Measurements from ENCODE around the gene DBNDD2.

DBNDD2 gene

DNA sequence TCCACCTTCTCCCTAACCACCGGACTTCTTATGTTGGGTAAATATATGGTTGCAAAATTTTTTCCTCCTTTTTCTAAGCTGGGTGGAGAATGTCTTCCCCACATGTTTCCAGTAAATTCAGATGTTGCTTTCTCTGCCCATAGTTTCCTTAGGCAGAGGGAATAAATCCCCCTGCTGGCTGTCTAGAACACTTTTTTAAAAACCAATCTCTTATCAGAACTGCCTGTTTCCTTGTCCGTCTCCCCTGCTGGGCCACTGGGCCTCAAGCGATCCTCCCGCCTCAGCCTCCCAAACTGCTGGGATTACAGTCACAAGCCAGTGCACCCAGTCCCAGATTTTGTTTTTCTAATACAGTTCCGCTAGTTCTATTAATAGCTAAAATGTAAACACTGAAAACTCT, 51.5 kb downstream of the DBNDD2 start:
- TF ChIP-seq EP300 (IDR thresholded peaks at IDR 0.05; ENCODE audit: borderline replicate concordance), result no peak
- TF ChIP-seq TAF1 (IDR thresholded peaks at IDR 0.05; ENCODE audit: low read depth), result no peak
- TF ChIP-seq EGR1 (IDR thresholded peaks at IDR 0.05), result no peak
- TF ChIP-seq, protein P1, sequence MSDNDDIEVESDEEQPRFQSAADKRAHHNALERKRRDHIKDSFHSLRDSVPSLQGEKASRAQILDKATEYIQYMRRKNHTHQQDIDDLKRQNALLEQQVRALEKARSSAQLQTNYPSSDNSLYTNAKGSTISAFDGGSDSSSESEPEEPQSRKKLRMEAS (IDR thresholded peaks at IDR 0.05), result no peak
- TF ChIP-seq, protein P2, sequence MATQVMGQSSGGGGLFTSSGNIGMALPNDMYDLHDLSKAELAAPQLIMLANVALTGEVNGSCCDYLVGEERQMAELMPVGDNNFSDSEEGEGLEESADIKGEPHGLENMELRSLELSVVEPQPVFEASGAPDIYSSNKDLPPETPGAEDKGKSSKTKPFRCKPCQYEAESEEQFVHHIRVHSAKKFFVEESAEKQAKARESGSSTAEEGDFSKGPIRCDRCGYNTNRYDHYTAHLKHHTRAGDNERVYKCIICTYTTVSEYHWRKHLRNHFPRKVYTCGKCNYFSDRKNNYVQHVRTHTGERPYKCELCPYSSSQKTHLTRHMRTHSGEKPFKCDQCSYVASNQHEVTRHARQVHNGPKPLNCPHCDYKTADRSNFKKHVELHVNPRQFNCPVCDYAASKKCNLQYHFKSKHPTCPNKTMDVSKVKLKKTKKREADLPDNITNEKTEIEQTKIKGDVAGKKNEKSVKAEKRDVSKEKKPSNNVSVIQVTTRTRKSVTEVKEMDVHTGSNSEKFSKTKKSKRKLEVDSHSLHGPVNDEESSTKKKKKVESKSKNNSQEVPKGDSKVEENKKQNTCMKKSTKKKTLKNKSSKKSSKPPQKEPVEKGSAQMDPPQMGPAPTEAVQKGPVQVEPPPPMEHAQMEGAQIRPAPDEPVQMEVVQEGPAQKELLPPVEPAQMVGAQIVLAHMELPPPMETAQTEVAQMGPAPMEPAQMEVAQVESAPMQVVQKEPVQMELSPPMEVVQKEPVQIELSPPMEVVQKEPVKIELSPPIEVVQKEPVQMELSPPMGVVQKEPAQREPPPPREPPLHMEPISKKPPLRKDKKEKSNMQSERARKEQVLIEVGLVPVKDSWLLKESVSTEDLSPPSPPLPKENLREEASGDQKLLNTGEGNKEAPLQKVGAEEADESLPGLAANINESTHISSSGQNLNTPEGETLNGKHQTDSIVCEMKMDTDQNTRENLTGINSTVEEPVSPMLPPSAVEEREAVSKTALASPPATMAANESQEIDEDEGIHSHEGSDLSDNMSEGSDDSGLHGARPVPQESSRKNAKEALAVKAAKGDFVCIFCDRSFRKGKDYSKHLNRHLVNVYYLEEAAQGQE (IDR thresholded peaks at IDR 0.05; ENCODE audit: low read depth), result no peak
- TF ChIP-seq RAD21 (IDR thresholded peaks at IDR 0.05; ENCODE audit: low read depth), result no peak
- no peak for TF ChIP-seq TCF12 (IDR thresholded peaks at IDR 0.05; ENCODE audit: low read depth)
- no peak for TF ChIP-seq CREB1 (IDR thresholded peaks at IDR 0.05; ENCODE audit: low read depth)
- TF ChIP-seq TEAD4 (IDR thresholded peaks at IDR 0.05), result no peak
- TF ChIP-seq NFIC (IDR thresholded peaks at IDR 0.05), result no peak
